Upper lobe of left lung (tissue), 4 donors: Measurements from ENCODE around the gene TMEM101.

Source experiments
- EP300 ChIP-seq, 4 donors: sonication (generic); formaldehyde crosslinking; IDR thresholded peaks; one replicate each; pipeline ENCODE4 v1.5.1; 2017; ENCODE audit warnings: antibody characterized with exemption in 4 of 4, control low read depth in 2 of 4
- POLR2A ChIP-seq, 4 donors: fragments of 450-650 bp; IDR thresholded peaks; one replicate each; pipeline ENCODE4 v1.5.1; 2016 to 2017; ENCODE audit warnings: antibody characterized with exemption in 4 of 4, mild to moderate bottlenecking in 2 of 4
- TF ChIP-seq, protein P1 (sequence below), 6 experiments: fragments of 450-650 bp in 4 of 6; fragments of 200-600 bp in 2 of 6; sonication (generic) in 2 of 6; IDR thresholded peaks; one replicate each; pipeline ENCODE4 v1.5.1; 2016 to 2019; ENCODE audit warnings: antibody characterized with exemption in 6 of 6

DNA sequence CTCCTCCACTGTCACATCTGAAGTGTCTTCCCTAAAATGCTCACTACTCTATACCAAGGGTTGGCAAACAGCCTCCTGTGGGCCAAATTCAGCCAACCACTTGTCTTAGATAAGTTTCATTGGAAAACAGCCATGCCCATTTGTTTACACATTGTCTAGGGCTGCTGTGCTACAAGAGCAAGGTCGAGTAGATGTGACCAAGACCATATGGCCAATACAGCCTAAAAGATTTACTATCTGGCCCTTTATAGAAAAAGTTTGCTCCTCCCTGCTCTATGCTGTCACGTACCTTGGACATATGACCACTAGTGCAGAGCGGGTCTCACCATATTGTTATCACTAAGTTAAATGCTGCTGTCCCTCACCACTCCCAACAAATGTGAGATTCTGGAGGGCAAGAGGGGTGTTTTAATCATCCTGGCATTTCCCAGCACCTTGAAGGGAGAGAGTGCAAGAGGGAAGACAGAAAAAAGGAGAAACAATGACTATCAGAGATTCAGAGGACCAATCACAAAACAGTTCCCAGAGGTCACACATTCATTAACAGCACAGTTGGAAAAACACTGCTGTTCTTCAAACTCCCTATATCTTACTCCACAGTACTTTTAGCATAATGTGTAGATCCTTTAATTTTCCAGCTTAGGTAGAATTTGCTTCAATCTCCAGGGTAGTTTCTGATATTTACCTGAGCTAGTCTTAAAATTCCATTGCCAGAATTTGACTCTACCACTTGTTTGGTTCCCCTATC is 38.5 kb upstream of the TMEM101 start:
- TF ChIP-seq, protein P1, sequence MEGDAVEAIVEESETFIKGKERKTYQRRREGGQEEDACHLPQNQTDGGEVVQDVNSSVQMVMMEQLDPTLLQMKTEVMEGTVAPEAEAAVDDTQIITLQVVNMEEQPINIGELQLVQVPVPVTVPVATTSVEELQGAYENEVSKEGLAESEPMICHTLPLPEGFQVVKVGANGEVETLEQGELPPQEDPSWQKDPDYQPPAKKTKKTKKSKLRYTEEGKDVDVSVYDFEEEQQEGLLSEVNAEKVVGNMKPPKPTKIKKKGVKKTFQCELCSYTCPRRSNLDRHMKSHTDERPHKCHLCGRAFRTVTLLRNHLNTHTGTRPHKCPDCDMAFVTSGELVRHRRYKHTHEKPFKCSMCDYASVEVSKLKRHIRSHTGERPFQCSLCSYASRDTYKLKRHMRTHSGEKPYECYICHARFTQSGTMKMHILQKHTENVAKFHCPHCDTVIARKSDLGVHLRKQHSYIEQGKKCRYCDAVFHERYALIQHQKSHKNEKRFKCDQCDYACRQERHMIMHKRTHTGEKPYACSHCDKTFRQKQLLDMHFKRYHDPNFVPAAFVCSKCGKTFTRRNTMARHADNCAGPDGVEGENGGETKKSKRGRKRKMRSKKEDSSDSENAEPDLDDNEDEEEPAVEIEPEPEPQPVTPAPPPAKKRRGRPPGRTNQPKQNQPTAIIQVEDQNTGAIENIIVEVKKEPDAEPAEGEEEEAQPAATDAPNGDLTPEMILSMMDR (IDR thresholded peaks at IDR 0.05), result no peak
- TF ChIP-seq POLR2A (IDR thresholded peaks at IDR 0.05), result no peak
- no peak for TF ChIP-seq EP300 (IDR thresholded peaks at IDR 0.05)
